Neural cell (in vitro differentiated cells): ENCODE data around the gene LRP1. TPM values are rescaled to one million over a fixed set of nuclear protein-coding genes. Genes with fewer than 3 reads are reported as not detected.

ENCODE experiments used
- H2AFZ ChIP-seq: fragments of 200-600, 300-800 bp; sonication (generic), shearing (Covaris generic); 2 replicates; pipeline ENCODE4 v1.6.0; 2014; ENCODE audit warnings: low read depth, mild to moderate bottlenecking, antibody characterized with exemption, low read length, moderate library complexity
- H3F3A ChIP-seq: fragments of 200-600 bp; shearing (Covaris generic); 2 replicates; pipeline ENCODE4 v1.6.1; 2016; ENCODE audit warnings: mild to moderate bottlenecking, moderate library complexity, mixed read lengths, antibody characterized with exemption, low read length; ENCODE audit not compliant: insufficient read depth, poor library complexity, severe bottlenecking
- H3K27ac ChIP-seq: fragments of 200-600, 300-800 bp; sonication (generic), shearing (Covaris generic); 2 replicates; pipeline ENCODE4 v1.5.1; 2014; ENCODE audit warnings: mild to moderate bottlenecking, low read length, moderate library complexity
- H3K27me3 ChIP-seq: fragments of 300-800, 200-600 bp; sonication (generic), shearing (Covaris generic); 2 replicates; pipeline ENCODE4 v1.6.0; 2014; ENCODE audit warnings: mild to moderate bottlenecking, low read depth, low read length, moderate library complexity; ENCODE audit not compliant: insufficient read depth
- H3K36me3 ChIP-seq: fragments of 300-800, 200-600 bp; sonication (generic), shearing (Covaris generic); 2 replicates; pipeline ENCODE4 v1.5.1; 2014; ENCODE audit warnings: mild to moderate bottlenecking, antibody characterized with exemption, low read length, moderate library complexity; ENCODE audit not compliant: insufficient read depth
- H3K4me2 ChIP-seq: fragments of 300-800, 200-600 bp; sonication (generic), shearing (Covaris generic); 2 replicates; pipeline ENCODE4 v1.6.0; 2014; ENCODE audit warnings: mild to moderate bottlenecking, low read length
- H3K4me3 ChIP-seq: fragments of 300-800, 200-600 bp; sonication (generic), shearing (Covaris generic); 2 replicates; pipeline ENCODE4 v1.5.1; 2014; ENCODE audit warnings: mild to moderate bottlenecking, low read length, moderate library complexity
- H3K79me2 ChIP-seq: fragments of 200-600 bp; shearing (Covaris generic); replicated peaks from 2 replicates; pipeline ENCODE4 v1.6.0; 2014; ENCODE audit warnings: mild to moderate bottlenecking, low read length, moderate library complexity; ENCODE audit not compliant: insufficient read depth
- H3K9ac ChIP-seq: fragments of 300-800, 200-600 bp; sonication (generic), shearing (Covaris generic); 2 replicates; pipeline ENCODE4 v1.6.1; 2016; ENCODE audit warnings: mild to moderate bottlenecking, low read length, mixed read lengths
- H3K9me2 ChIP-seq: fragments of 200-600 bp; shearing (Covaris generic); 2 replicates; pipeline ENCODE4 v1.6.1; 2016; ENCODE audit warnings: mild to moderate bottlenecking, low read length, mixed read lengths; ENCODE audit not compliant: insufficient read depth
- H3K9me3 ChIP-seq: fragments of 200-600, 300-800 bp; sonication (generic), shearing (Covaris generic); 2 replicates; pipeline ENCODE4 v1.6.1; 2016; ENCODE audit warnings: mild to moderate bottlenecking, mixed run types, low read length, moderate library complexity, mixed read lengths
- H4K20me1 ChIP-seq: fragments of 200-600 bp; shearing (Covaris generic); 2 replicates; pipeline ENCODE4 v1.6.1; 2016; ENCODE audit warnings: mild to moderate bottlenecking, mixed run types; ENCODE audit not compliant: insufficient read depth
- CTCF ChIP-seq: fragments of 450-650 bp; IDR thresholded peaks from 2 replicates; pipeline ENCODE4 v1.5.1; 2014; ENCODE audit warnings: antibody characterized with exemption, mild to moderate bottlenecking, moderate library complexity; ENCODE audit not compliant: poor library complexity, severe bottlenecking
- EP300 ChIP-seq: fragments of 450-650 bp; conservative IDR thresholded peaks from 2 replicates; pipeline ENCODE4 v1.6.1; 2014; ENCODE audit warnings: antibody characterized with exemption, mild to moderate bottlenecking, moderate library complexity; ENCODE audit not compliant: poor library complexity, severe bottlenecking
- EZH2 ChIP-seq: fragments of 200-600, 300-800 bp; shearing (Covaris generic), sonication (generic); IDR thresholded peaks from 2 replicates; pipeline ENCODE4 v1.6.1; 2014; ENCODE audit warnings: antibody characterized with exemption, low read length, borderline replicate concordance, mild to moderate bottlenecking; ENCODE audit not compliant: insufficient read depth, poor library complexity, severe bottlenecking
- MXI1 ChIP-seq: fragments of 450-650 bp; conservative IDR thresholded peaks from 2 replicates; pipeline ENCODE4 v1.6.1; 2014; ENCODE audit warnings: antibody characterized with exemption, mild to moderate bottlenecking; ENCODE audit not compliant: poor library complexity, severe bottlenecking
- POLR2AphosphoS5 ChIP-seq: IDR thresholded peaks from 2 replicates; pipeline ENCODE4 v1.6.1; 2012
- RAD21 ChIP-seq: fragments of 450-650 bp; conservative IDR thresholded peaks from 2 replicates; pipeline ENCODE4 v1.6.1; 2014; ENCODE audit warnings: antibody characterized with exemption, mild to moderate bottlenecking, moderate library complexity
- SMC3 ChIP-seq: fragments of 450-650 bp; conservative IDR thresholded peaks from 2 replicates; pipeline ENCODE4 v1.6.1; 2014; ENCODE audit warnings: antibody characterized with exemption, mild to moderate bottlenecking, moderate library complexity; ENCODE audit not compliant: poor library complexity
- TAF1 ChIP-seq: IDR thresholded peaks from 2 replicates; pipeline ENCODE4 v1.6.1; 2012; ENCODE audit warnings: low read depth
- polyA plus RNA-seq: library from polyadenylated mRNA; depleted of rRNA; stranded (reverse); fragments of >200 nt; gene quantifications from 2 replicates; pipeline ENCODE4 v1.2.3, GENCODE V29; 2014
- TF ChIP-seq, protein P1 (sequence below): IDR thresholded peaks from 2 replicates; pipeline ENCODE4 v1.6.1; 2012; ENCODE audit warnings: borderline replicate concordance

Gene LRP1
- polyA plus RNA-seq, 1 donor from 2014 or later, result 18.2 TPM

- Histone ChIP-seq H3K4me3 (no peak overlapping the region), H3K4me2 (no peak overlapping the region)
Measured at GRCh38 chr12:57232156-57232756, 104.0 kb downstream of the LRP1 start.

DNA sequence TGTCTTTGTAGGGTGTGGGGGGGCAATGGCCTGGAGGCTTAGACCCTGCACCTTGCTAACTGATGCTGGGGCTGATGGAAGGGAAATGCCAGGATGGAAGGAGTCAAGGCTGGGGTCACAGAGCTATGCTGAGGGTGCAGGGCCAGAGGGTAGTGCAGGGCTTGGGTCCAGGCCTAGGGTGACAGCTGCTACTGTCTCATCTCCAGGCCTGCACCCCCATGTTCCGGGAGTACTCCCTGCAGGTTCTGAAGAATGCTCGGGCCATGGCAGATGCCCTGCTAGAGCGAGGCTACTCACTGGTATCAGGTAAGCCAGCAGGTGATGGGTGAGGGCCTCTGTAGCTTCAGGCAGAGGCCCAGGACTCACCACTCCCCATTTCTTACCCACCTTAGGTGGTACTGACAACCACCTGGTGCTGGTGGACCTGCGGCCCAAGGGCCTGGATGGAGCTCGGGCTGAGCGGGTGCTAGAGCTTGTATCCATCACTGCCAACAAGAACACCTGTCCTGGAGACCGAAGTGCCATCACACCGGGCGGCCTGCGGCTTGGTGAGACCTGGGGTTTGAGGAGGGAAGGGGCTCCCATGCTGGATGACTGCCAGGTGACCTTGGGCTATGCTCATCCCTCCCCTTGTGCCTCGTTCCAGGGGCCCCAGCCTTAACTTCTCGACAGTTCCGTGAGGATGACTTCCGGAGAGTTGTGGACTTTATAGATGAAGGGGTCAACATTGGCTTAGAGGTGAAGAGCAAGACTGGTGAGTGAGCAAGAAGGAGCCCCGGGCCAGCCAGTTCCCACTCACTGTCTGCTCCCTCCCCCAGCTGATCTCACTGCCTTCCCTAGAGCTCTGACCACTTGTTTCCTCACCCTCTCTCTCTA lies 105.3 kb downstream of the LRP1 start:
- Histone ChIP-seq H3K36me3 (no peaks in the 10 kb centered on the region), H3K27me3 (peaks cover 29% of the 10 kb centered on the region), H3K9me3 (no peaks in the 10 kb centered on the region), H3F3A (no peaks in the 10 kb centered on the region), H3K27ac (no peak overlapping the region), H4K20me1 (no peaks in the 10 kb centered on the region), H2AFZ (no peak overlapping the region), H3K9ac (no peak overlapping the region), H3K4me2 (no peak overlapping the region), H3K9me2 (no peaks in the 10 kb centered on the region), H3K79me2 (no peaks in the 10 kb centered on the region), H3K4me3 (no peak overlapping the region)
- TF ChIP-seq SMC3, result no peak
- no peak for TF ChIP-seq EP300
- TF ChIP-seq CTCF, result no peak
- TF ChIP-seq EZH2, result no peak
- TF ChIP-seq, protein P1, sequence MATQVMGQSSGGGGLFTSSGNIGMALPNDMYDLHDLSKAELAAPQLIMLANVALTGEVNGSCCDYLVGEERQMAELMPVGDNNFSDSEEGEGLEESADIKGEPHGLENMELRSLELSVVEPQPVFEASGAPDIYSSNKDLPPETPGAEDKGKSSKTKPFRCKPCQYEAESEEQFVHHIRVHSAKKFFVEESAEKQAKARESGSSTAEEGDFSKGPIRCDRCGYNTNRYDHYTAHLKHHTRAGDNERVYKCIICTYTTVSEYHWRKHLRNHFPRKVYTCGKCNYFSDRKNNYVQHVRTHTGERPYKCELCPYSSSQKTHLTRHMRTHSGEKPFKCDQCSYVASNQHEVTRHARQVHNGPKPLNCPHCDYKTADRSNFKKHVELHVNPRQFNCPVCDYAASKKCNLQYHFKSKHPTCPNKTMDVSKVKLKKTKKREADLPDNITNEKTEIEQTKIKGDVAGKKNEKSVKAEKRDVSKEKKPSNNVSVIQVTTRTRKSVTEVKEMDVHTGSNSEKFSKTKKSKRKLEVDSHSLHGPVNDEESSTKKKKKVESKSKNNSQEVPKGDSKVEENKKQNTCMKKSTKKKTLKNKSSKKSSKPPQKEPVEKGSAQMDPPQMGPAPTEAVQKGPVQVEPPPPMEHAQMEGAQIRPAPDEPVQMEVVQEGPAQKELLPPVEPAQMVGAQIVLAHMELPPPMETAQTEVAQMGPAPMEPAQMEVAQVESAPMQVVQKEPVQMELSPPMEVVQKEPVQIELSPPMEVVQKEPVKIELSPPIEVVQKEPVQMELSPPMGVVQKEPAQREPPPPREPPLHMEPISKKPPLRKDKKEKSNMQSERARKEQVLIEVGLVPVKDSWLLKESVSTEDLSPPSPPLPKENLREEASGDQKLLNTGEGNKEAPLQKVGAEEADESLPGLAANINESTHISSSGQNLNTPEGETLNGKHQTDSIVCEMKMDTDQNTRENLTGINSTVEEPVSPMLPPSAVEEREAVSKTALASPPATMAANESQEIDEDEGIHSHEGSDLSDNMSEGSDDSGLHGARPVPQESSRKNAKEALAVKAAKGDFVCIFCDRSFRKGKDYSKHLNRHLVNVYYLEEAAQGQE, result no peak

More at GRCh38 chr12:57232156-57232756, 104.0 kb downstream of the LRP1 start:
- Histone ChIP-seq H3K27me3 (peaks cover 23% of the 10 kb centered on the region), H3K9ac (no peak overlapping the region), H3K79me2 (no peaks in the 10 kb centered on the region), H3K36me3 (no peaks in the 10 kb centered on the region), H3K9me2 (no peaks in the 10 kb centered on the region), H3K9me3 (no peaks in the 10 kb centered on the region), H2AFZ (no peak overlapping the region), H4K20me1 (no peaks in the 10 kb centered on the region), H3K27ac (no peak overlapping the region), H3F3A (no peaks in the 10 kb centered on the region)
- TF ChIP-seq MXI1, result no peak
- no peak for TF ChIP-seq RAD21
- no peak for TF ChIP-seq CTCF
- TF ChIP-seq EP300, result no peak
- TF ChIP-seq, protein P1, result no peak
- no peak for TF ChIP-seq TAF1
- TF ChIP-seq POLR2AphosphoS5, result no peak
- TF ChIP-seq SMC3, result no peak
- TF ChIP-seq EZH2, result no peak
